Activated CD8-positive, alpha-beta memory T cell treated with anti-CD3 and anti-CD28 coated beads, Interleukin-2, amount 50 U/mL, for 48 hours (primary cell): ENCODE measurements around the gene MBOAT2.

Experiments used
- DNase-seq: peaks from one replicate; pipeline ENCODE4 v3.0.0-alpha.2; 2020

Gene MBOAT2

DNA sequence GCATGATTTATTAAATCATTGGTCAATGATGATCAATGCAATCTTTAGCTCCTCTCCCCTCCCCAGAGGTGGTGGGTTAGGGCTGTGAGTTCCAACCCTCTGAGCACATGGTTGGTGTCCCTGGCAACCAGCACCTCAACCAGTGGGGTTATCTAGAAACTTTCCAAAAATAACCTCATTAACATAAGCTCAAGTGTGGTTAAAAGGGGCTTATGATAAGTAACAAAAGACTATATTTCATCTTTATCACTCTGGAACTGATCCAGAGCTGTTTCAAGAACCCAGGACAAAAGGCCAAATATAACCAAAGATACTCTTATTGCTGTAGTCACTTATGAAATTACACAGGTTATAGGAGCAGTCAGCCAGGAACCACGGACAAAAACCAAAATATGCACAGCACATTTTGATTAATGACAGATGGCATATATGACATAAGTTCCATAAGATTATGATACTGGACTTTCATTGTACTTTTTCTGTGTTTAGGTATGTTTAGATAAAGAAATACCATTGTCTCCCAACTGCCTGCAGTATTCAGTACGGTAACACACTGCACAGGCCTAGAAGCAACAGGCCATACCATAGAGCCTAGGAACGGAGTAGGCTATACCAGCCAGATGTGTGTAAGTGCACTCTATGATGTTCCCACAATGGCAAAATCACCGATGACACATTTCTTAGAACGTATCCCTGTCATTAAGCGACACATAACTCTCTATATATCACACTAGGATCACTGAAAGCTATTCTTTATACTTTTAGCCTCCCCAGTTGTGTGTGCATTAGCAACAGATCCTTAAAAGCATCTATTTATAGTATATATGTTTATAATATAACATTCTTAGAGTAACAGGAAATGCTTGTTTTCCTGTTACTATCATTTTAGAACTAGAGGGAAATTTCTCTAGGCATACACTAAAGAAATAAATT, 197.9 kb downstream of the MBOAT2 start:
- no peak for DNase-seq

- peak; percentile 64 for DNase-seq
Measured at GRCh38 chr2:8803658-8804379, 199.7 kb downstream of the MBOAT2 start.

- no peak for DNase-seq
Measured at GRCh38 chr2:8802741-8803140, 200.7 kb downstream of the MBOAT2 start.
